ENCODE measurements around the gene ELP1.

The ELP1 gene

GRCh38 chr9:108877524-108877923 lies 56.4 kb downstream of the ELP1 start:
- DNase-seq: no peak

DNA sequence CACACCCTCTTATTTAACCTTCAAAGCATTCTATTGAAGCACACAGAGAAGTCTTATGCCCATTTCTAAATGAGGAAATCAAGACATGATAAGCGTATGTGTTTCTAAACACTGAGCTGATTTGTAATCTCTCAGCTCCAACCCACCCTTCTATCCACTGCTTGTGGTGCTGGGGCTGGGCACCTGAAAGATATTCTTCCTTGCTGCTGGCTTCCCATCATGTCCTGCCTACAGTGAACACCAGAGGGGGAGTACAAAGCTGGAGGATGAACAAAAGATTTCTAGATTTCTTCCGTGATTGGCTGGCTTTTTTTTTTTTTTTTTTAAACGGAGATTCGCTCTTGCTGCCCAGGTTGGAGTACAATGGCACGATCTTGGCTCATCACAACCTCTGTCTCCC lies 57.5 kb downstream of the ELP1 start:
- no peak for DNase-seq

DNA sequence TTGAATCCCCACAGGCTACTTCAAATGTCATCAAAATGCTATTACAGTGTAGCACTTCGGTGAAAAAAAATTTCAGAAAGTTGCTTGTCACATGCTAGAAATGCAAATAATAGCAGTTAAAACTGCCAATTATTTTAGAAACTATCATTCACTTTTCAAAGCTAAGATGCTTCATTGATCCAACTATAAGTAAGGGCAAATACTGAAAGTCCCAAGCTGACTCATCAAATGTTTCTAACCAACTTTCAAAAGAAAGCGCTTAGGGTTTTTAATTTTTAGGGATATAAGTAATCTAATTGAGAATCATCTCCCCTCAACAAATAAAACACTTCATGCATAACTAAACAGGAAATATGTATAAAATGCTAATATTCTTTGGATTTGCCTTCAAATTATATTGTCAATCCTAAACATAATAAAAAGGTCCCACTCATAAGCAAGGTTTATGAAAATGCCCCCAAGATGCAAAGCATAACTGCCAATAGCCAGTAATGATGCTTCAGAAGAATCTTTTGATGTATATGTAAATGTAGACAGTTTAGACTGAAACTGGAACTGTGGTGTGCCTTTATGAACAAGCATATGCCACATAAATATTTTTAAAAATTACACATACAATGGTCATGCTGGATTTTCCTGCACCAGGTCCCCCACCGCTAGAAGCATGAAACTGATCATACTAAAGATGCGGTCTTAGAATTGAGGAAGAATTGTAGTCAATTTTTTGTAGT lies 59.7 kb downstream of the ELP1 start:
- DNase-seq: no peak

DNA sequence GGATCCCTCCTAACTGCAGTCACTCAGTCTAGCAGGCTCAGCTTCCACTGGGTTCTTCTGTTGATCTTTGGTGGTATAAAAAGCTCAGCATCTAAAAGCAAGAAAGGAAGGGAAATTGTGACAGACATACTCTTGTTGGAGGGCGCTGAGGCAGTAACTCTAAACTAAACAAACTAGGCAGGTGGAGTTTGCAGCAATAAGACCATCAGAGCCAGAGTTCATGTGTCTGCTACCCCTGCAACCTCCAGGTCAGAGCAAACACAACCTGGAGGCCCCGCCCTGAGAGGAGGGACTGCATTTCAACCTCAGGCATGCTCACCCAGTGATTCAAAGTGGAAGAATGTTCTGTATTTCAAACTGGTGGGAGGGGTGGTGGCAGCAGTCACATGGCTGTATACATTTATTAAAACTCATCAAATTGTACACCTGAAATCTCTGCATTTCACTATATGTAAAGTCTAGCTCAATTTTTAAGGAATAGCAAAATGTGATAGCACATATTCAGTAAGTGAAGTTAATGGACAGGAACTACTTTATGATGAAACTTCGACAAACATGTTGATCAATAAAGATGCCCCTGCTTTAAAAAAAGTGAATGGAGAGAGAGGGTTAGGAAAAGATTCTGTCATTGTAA lies 64.7 kb downstream of the ELP1 start:
- DNase-seq: no peak

- DNase-seq: no peak
Observed at GRCh38 chr9:108867829-108868228, 66.1 kb downstream of the ELP1 start.

GRCh38 chr9:108867116-108867515 lies 66.8 kb downstream of the ELP1 start:
- no peak for DNase-seq

- no peak for DNase-seq
Observed at GRCh38 chr9:108866001-108866420, 67.9 kb downstream of the ELP1 start.

DNA sequence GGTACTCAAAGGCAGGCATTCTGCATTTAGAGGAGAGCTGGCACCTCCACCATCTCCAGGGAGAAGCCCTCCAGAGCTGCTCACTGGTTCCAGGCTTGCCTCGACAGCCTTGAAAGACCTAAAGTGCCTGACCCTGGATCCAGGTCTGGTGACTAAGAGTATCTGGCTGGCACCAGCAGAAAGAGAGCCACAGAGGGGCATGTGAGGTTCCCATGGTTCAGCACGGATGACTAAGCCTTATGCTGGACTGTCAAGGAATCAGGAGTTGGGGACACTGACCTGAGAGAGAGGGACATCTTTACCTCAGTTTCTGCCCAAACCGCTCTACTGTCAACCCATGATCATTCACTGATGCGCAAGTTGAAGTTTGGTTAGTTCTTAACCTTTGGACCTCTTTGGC lies 68.9 kb downstream of the ELP1 start:
- no peak for DNase-seq

DNA sequence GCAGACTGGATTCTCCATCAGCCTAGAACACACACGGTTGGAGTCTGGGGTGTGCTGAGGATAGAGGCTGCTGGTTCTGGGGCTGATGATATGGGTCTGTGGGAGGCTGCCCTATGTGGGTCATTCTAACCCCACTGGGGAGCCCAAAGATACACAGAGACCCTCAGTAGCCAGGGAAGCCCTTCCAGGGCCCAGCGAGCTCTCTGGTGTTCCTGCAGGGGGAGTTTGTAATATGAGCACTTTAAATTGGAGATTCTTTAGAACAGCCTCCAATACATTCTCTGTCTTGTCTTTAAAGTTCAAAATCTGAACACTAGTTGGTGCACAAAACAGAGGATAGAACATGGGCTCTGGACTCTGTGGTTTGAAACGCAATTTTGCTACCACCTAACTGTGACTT lies 69.5 kb downstream of the ELP1 start:
- no peak for DNase-seq

DNA sequence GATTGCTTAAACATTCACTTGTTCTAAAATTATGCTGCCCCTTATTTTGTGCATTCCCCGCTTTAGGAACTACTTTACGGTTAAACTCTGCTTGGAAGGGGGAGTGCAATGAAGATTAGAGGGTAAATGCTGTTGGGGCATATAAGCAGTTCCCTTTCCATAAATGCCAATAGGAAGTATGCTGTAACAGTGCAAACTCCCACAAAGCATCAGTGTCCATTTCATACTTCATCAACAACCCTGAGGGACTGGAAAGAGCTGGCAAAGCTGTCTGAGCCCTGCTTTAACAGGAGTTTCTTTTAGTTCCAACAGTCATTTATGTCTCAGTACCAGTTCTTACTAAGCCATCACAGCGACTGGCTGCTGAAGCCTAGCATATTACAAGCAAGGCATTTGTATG lies 70.0 kb downstream of the ELP1 start:
- no peak for DNase-seq

DNA sequence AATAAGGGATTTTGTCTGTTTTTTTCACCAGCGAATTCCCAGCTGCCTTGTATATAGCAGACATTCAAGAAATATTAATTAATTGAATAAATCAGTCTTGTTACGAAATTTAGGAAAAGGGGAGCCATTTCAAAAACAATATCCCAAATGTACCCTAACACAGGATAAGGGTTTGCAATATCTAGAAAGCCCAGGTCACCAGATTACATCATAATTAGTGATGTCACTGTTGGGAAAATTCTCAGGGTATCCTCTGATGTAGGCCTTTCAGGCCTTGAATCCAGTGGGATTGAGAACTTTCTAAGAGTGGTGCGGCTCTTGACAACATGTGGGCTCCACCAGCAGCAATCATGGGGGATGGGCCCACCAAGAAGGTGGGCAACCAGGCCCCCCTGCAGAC lies 71.9 kb downstream of the ELP1 start, which contains the start of gene ACTL7A:
ACTL7A (plus strand) TSS at position 270 of the 400 bp plus-strand sequence; CDS start at position 327, 57 bp downstream.
- DNase-seq: no peak

GRCh38 chr9:108861464-108861863 lies 72.5 kb downstream of the ELP1 start:
- DNase-seq: no peak

GRCh38 chr9:108860764-108861163 lies 73.2 kb downstream of the ELP1 start:
- no peak for DNase-seq

GRCh38 chr9:108860354-108860753 lies 73.6 kb downstream of the ELP1 start:
- no peak for DNase-seq

GRCh38 chr9:108859459-108860114 lies 74.3 kb downstream of the ELP1 start:
- DNase-seq: no peak

- DNase-seq: no peak
Observed at GRCh38 chr9:108857572-108857971, 76.4 kb downstream of the ELP1 start.

DNA sequence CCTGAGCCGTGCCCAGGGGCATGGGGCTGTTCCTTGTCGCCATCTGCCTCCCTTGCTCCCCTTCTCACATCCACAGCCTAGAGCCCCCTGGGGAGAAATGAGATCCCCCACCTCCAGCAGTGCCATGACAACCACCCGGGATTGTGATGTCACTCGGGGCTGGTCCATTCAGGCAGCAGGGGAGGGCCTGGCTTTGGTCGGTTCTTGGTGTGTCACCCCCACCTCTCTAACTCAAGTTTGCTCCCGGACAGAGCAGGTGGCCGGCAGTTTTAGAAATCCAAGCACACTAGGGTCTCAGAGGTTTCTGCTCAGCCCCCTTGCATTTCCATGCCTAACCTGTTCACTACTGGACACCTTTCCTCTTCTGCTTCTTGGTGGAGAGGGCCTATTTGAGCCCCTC lies 78.0 kb downstream of the ELP1 start, which contains the start of gene ACTL7B:
ACTL7B (minus strand) TSS at position 99 of the 400 bp plus-strand sequence; CDS start at position 43, 56 bp downstream.
- no peak for DNase-seq

GRCh38 chr9:108855529-108855886 lies 78.4 kb downstream of the ELP1 start:
- no peak for DNase-seq

DNA sequence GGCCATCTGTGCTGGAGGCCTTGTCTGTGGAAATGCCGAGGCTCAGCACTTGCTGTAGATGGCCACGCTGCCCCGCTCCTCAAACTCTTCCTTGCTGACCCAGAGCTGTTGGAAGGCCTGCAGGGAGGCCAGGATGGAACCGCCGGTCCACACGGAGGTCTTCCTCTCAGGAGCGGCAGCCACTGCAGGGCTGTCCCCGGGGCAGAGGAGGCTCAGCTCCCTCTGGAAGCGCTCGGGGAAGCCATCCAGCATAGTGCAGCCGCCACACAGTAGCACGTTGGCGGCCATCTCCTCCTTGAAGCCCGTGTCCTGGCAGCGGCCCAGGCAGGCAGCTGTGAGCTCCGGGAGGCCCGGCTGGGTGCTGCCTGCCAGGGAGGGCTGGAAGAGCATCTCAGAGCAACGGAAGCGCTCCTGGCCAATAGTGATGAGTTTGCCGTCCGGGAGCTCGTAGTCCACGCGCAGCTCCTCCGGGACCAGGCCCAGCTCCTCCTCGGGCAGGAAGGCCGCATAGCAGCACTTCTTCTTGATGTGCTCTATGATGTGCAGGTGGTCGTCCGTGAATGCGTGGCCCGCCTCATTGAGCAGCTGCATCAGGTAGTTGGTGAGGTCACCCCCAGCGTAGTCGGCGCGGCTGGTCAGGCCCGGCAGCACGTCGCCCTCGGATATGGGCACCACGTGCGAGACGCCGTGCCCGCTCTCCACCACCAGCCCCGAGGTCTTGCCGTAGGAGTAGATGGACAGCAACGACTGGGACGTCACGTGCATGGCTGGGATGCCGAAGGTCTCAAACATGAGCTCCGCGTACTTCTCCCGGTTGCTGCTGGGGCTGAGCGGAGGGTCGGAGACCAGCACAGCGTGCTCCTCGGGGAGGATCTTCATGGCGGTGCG lies 79.0 kb downstream of the ELP1 start:
- no peak for DNase-seq

- no peak for DNase-seq
Observed at GRCh38 chr9:108854094-108854493, 79.8 kb downstream of the ELP1 start.

- DNase-seq: no peak
Observed at GRCh38 chr9:108852079-108852478, 81.8 kb downstream of the ELP1 start.

GRCh38 chr9:108851138-108851537 lies 82.8 kb downstream of the ELP1 start:
- no peak for DNase-seq

DNA sequence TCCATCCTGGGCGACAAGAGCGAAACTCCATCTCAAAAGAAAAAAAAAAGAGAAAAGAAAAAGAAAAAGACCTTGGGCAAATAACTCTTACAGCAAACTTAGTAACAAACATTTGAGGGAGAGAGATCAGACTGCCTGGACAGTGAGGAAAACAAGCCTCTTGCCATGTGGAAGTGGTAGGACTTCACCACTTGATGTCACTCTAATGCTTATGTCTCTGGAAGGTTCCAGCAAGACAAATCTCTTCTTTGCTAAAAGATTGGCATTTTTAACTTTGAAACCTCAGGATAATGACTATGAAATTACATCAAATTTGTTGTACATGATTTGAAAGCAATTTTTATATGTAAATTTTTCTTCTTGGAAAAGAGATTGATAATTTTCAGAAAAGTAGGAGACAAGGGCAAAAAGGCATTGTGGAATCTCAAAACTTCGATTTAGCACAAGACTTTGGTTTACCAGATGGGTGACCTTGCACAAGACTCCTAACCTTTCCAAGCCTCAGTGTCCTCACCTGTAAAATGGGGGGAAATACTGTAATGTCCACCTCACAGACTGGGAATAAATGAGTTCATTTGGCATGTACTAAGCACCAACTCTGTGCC lies 83.5 kb downstream of the ELP1 start:
- DNase-seq: no peak
